OCI-LY7 (cell line): ENCODE measurements around the gene VSX2.

Source experiments
- EZH2phosphoT487 ChIP-seq: fragments of 200-600 bp; sonication (generic); IDR thresholded peaks from 2 replicates; pipeline ENCODE4 v1.6.1; 2018; ENCODE audit warnings: low read depth, borderline replicate concordance, mild to moderate bottlenecking, mixed run types, antibody characterized with exemption, low read length, moderate library complexity, mixed read lengths
- TF ChIP-seq, protein P1 (sequence below): fragments of 200-600 bp; sonication (generic); conservative IDR thresholded peaks from 2 replicates; pipeline ENCODE4 v1.5.1; 2014; ENCODE audit warnings: mild to moderate bottlenecking, antibody characterized with exemption, low read length, moderate library complexity, mixed read lengths

- TF ChIP-seq, protein P1, sequence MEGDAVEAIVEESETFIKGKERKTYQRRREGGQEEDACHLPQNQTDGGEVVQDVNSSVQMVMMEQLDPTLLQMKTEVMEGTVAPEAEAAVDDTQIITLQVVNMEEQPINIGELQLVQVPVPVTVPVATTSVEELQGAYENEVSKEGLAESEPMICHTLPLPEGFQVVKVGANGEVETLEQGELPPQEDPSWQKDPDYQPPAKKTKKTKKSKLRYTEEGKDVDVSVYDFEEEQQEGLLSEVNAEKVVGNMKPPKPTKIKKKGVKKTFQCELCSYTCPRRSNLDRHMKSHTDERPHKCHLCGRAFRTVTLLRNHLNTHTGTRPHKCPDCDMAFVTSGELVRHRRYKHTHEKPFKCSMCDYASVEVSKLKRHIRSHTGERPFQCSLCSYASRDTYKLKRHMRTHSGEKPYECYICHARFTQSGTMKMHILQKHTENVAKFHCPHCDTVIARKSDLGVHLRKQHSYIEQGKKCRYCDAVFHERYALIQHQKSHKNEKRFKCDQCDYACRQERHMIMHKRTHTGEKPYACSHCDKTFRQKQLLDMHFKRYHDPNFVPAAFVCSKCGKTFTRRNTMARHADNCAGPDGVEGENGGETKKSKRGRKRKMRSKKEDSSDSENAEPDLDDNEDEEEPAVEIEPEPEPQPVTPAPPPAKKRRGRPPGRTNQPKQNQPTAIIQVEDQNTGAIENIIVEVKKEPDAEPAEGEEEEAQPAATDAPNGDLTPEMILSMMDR: no peak
- TF ChIP-seq EZH2phosphoT487: no peak; the same call in 1 of the 2 replicates
Observed at GRCh38 chr14:74242021-74242779, 3.0 kb downstream of the VSX2 start.
